K562 (cell line): ENCODE measurements around the gene SPTY2D1. TPM values are rescaled to one million over a fixed set of nuclear protein-coding genes. Genes with fewer than 3 reads are reported as not detected.
A peak's percentile ranks its signal among the peaks of the same experiment; 100 is the strongest.

Experiments used
- ESRRB ChIP-seq: fragments of 250-450 bp; sonication (Bioruptor Pico); IDR thresholded peaks from 2 replicates; pipeline ENCODE4 v1.5.0; 2020; ENCODE audit warnings: mild to moderate bottlenecking, moderate library complexity, borderline replicate concordance
- FOS ChIP-seq: IDR thresholded peaks from 3 replicates; pipeline ENCODE4 v1.6.1; 2011; ENCODE audit not compliant: insufficient read length; ENCODE audit errors: extremely low read depth
- HDAC1 ChIP-seq, 2 experiments: fragments of 450-650 bp; IDR thresholded peaks; 2 replicates each; pipeline ENCODE4 v1.6.1; 2016 to 2017; ENCODE audit warnings: inconsistent platforms in 1 of 2, mild to moderate bottlenecking in 1 of 2, moderate library complexity in 1 of 2
- HDAC3 ChIP-seq: fragments of 450-650 bp; IDR thresholded peaks from 2 replicates; pipeline ENCODE4 v1.6.1; 2018; ENCODE audit warnings: borderline replicate concordance, mild to moderate bottlenecking, moderate library complexity; ENCODE audit not compliant: partially characterized antibody
- KAT8 ChIP-seq: fragments of 450-650 bp; IDR thresholded peaks from 2 replicates; pipeline ENCODE4 v1.6.1; 2016; ENCODE audit warnings: low read depth, mild to moderate bottlenecking
- MYNN ChIP-seq, 2 experiments: sonication (generic); formaldehyde crosslinking in 1 of 2; IDR thresholded peaks; 2 replicates each; pipeline versions ENCODE4 v1.5.0 to v1.6.1; 2016 to 2020; ENCODE audit warnings: antibody characterized with exemption in 1 of 2, missing genetic modification reagents in 1 of 2
- PTRF ChIP-seq: fragments of 450-650 bp; IDR thresholded peaks from 2 replicates; pipeline ENCODE4 v1.6.1; 2016; ENCODE audit warnings: mild to moderate bottlenecking, missing genetic modification characterization, missing compliant biosample characterization
- RB1 ChIP-seq: fragments of 450-650 bp; IDR thresholded peaks from 2 replicates; pipeline ENCODE4 v1.6.1; 2017; ENCODE audit warnings: low read depth, mild to moderate bottlenecking
- SAFB2 ChIP-seq: fragments of 200-400 bp; formaldehyde crosslinking; IDR thresholded peaks from 2 replicates; pipeline ENCODE4 v1.6.1; 2018; ENCODE audit warnings: borderline replicate concordance, low read length, low read depth, moderate library complexity; ENCODE audit not compliant: severe bottlenecking
- TEAD4 ChIP-seq, 2 experiments: sonication (generic) in 1 of 2; formaldehyde crosslinking in 1 of 2; IDR thresholded peaks; 2 replicates each; pipeline versions ENCODE4 v1.6.1 to v1.8.0; 2012 to 2022; ENCODE audit warnings: borderline replicate concordance in 1 of 2, inconsistent platforms in 1 of 2, low read length in 1 of 2, mild to moderate bottlenecking in 1 of 2, missing genetic modification reagents in 1 of 2
- U2AF2 ChIP-seq: fragments of 200-400 bp; formaldehyde crosslinking; optimal IDR thresholded peaks from 2 replicates; pipeline ENCODE3; 2017; ENCODE audit warnings: low read depth, mild to moderate bottlenecking, low read length
- polyA plus RNA-seq, 8 experiments: library from polyadenylated mRNA; depleted of rRNA in 4 of 8; stranded (reverse) in 5 of 8; unstranded in 3 of 8; fragments of >200 nt; fragmentation: Nextera tagmentation in 2 of 8; fragmentation: Illumina TruSeq in 1 of 8; extraction: Ambion mirVana in 2 of 8; extraction: Trizol in 1 of 8; gene quantifications; 2 replicates each; pipeline versions ENCODE4 v1.2.1 to v1.2.3, GENCODE V29; 2011 to 2014; ENCODE audit warnings: inconsistent platforms in 1 of 8, missing spikeins in 1 of 8
- total RNA-seq, 7 experiments: library from RNA; depleted of rRNA in 6 of 7; stranded (reverse); fragments of >200 nt in 6 of 7; fragmentation: Illumina TruSeq in 2 of 7; extraction: Trizol in 2 of 7; gene quantifications; 2 replicates each; pipeline versions ENCODE4 v1.2.1 to v1.2.3, GENCODE V29; 2011 to 2021; ENCODE audit warnings: low replicate concordance in 1 of 7
- TF ChIP-seq, protein P1 (sequence below), 2 experiments: fragments of 450-650 bp in 1 of 2; IDR thresholded peaks; 2 replicates each; pipeline ENCODE4 v1.6.1; 2011 to 2017; ENCODE audit warnings: low read depth in 2 of 2, antibody characterized with exemption in 1 of 2, borderline replicate concordance in 1 of 2, low read length in 1 of 2, mild to moderate bottlenecking in 1 of 2, mixed read lengths in 1 of 2; ENCODE audit not compliant: control insufficient read depth in 1 of 2
- TF ChIP-seq, protein P2 (sequence below), 2 experiments: fragments of 450-650 bp in 1 of 2; sonication (generic) in 1 of 2; formaldehyde crosslinking in 1 of 2; IDR thresholded peaks; 2 replicates each; pipeline versions ENCODE4 v1.7.1 to v1.9.0; 2016 to 2022; ENCODE audit warnings: inconsistent platforms in 1 of 2, mild to moderate bottlenecking in 1 of 2, missing genetic modification reagents in 1 of 2

The SPTY2D1 gene
- total and polyA plus RNA-seq, 9 of the 15 experiments (the other 6 are each of a cell fraction or from before 2014, with no cell fraction given) = 3.2 to 32.1 (median 12.9) TPM

DNA sequence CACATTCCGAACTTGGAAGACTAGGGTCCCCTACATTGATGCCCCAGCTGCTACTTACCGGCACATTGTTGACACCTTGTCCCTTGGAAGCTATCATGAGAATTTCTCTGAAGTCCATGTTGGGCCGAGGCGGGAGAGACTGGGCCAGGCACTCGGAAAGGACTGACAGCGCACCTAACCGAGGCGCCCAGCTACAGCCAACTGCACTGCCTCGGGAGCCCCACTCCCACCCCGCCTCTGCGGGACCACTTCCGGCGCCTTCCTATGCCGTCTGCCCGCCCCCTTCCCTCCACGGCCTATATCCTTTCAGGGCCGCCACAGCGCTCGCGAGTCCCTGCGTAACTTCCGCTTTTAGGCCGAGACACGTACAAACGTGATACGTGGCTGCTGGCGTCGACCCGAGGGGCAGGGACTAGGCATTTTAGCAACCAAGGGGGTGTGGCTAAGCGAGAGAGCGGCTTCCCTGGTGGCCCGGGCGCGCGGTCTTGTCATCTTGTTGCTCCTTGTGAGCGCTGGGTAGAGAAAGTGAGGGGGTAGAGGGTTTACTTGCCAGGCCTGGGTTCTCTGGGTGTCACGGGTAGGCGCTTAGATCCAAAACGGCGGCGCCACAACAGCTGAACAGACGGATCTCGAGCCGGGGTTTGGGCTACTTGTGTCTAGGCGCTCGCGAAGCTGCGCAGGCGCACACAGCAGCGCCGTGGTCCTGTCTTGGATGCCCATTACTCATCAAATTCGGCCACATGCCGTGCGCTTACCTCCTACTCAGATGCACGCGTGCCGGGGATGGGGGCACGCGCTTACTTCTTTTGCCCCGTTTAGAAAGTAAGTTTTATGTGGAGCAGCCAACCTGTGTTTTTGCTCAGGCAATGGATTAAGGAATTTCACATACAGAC is at the start of gene SPTY2D1 (continued):
- TF ChIP-seq, protein P1, sequence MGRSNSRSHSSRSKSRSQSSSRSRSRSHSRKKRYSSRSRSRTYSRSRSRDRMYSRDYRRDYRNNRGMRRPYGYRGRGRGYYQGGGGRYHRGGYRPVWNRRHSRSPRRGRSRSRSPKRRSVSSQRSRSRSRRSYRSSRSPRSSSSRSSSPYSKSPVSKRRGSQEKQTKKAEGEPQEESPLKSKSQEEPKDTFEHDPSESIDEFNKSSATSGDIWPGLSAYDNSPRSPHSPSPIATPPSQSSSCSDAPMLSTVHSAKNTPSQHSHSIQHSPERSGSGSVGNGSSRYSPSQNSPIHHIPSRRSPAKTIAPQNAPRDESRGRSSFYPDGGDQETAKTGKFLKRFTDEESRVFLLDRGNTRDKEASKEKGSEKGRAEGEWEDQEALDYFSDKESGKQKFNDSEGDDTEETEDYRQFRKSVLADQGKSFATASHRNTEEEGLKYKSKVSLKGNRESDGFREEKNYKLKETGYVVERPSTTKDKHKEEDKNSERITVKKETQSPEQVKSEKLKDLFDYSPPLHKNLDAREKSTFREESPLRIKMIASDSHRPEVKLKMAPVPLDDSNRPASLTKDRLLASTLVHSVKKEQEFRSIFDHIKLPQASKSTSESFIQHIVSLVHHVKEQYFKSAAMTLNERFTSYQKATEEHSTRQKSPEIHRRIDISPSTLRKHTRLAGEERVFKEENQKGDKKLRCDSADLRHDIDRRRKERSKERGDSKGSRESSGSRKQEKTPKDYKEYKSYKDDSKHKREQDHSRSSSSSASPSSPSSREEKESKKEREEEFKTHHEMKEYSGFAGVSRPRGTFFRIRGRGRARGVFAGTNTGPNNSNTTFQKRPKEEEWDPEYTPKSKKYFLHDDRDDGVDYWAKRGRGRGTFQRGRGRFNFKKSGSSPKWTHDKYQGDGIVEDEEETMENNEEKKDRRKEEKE (IDR thresholded peaks at IDR 0.05; ENCODE audit: borderline replicate concordance in 1 of 2, control insufficient read depth in 1 of 2, low read depth in 2 of 2, low read length in 1 of 2) = no peak
- TF ChIP-seq KAT8 = no peak
- peak in 1 of 2 experiments; percentile 86; a peak in 2 of 4 replicates for TF ChIP-seq HDAC1 (IDR thresholded peaks at IDR 0.05)
- no peak for TF ChIP-seq U2AF2
- TF ChIP-seq FOS = no peak
- TF ChIP-seq RB1 = peak; percentile 40
- TF ChIP-seq PTRF = no peak
- TF ChIP-seq HDAC3 = no peak
- TF ChIP-seq, protein P2, sequence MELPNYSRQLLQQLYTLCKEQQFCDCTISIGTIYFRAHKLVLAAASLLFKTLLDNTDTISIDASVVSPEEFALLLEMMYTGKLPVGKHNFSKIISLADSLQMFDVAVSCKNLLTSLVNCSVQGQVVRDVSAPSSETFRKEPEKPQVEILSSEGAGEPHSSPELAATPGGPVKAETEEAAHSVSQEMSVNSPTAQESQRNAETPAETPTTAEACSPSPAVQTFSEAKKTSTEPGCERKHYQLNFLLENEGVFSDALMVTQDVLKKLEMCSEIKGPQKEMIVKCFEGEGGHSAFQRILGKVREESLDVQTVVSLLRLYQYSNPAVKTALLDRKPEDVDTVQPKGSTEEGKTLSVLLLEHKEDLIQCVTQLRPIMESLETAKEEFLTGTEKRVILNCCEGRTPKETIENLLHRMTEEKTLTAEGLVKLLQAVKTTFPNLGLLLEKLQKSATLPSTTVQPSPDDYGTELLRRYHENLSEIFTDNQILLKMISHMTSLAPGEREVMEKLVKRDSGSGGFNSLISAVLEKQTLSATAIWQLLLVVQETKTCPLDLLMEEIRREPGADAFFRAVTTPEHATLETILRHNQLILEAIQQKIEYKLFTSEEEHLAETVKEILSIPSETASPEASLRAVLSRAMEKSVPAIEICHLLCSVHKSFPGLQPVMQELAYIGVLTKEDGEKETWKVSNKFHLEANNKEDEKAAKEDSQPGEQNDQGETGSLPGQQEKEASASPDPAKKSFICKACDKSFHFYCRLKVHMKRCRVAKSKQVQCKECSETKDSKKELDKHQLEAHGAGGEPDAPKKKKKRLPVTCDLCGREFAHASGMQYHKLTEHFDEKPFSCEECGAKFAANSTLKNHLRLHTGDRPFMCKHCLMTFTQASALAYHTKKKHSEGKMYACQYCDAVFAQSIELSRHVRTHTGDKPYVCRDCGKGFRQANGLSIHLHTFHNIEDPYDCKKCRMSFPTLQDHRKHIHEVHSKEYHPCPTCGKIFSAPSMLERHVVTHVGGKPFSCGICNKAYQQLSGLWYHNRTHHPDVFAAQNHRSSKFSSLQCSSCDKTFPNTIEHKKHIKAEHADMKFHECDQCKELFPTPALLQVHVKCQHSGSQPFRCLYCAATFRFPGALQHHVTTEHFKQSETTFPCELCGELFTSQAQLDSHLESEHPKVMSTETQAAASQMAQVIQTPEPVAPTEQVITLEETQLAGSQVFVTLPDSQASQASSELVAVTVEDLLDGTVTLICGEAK (IDR thresholded peaks at IDR 0.05) = peak; percentile 96
- TF ChIP-seq, protein P2 (CRISPR knock-in tag; IDR thresholded peaks at IDR 0.05) = no peak; the same call in 1 of the 2 replicates
- TF ChIP-seq SAFB2 = no peak
- TF ChIP-seq TEAD4 (IDR thresholded peaks at IDR 0.05; ENCODE audit: low read length) = peak; percentile 38
- TF ChIP-seq TEAD4 (CRISPR knock-in tag; IDR thresholded peaks at IDR 0.05; ENCODE audit: borderline replicate concordance) = peak; percentile 73; the same call in 1 of the 2 replicates
- TF ChIP-seq MYNN (IDR thresholded peaks at IDR 0.05) = no peak
- no peak for TF ChIP-seq MYNN (CRISPR knock-in tag; IDR thresholded peaks at IDR 0.05)
- no peak for TF ChIP-seq ESRRB
